IMR-90 (cell line): ENCODE data around the gene ROM1. TPM values are rescaled to one million over a fixed set of nuclear protein-coding genes. Genes with fewer than 3 reads are reported as not detected.

Experiments used
- MXI1 ChIP-seq: IDR thresholded peaks from 2 replicates; pipeline ENCODE4 v1.6.1; 2012; ENCODE audit warnings: low read depth, mild to moderate bottlenecking, low read length, moderate library complexity, borderline replicate concordance
- microRNA-seq, 2 experiments: library from miRNA; stranded (forward) in 1 of 2; unstranded in 1 of 2; fragments of 10-50 nt in 1 of 2; fragments of <30 nt in 1 of 2; gene quantifications in 1 of 2; microRNA quantifications in 1 of 2; one replicate each; pipeline versions ENCODE3 to v1.1.0; 2013 to 2020; ENCODE audit not compliant: insufficient read depth in 1 of 2, insufficient read length in 1 of 2, unreplicated experiment in 1 of 2
- polyA plus RNA-seq, 3 experiments: library from polyadenylated mRNA; depleted of rRNA; stranded (reverse); fragments of >200 nt; gene quantifications; 2 replicates each; pipeline ENCODE4 v1.2.3, GENCODE V29; 2012; ENCODE audit warnings: low replicate concordance in 1 of 3
- small RNA-seq, 5 experiments: library from RNA; depleted of rRNA; stranded (forward); fragments of <200 nt; gene quantifications; one replicate each; pipeline ENCODE3, GENCODE V24; 2012
- total RNA-seq: library from RNA; depleted of rRNA; stranded (reverse); fragments of >200 nt; gene quantifications from 2 replicates; pipeline ENCODE4 v1.2.3, GENCODE V29; 2012; rRNA removed

ROM1 gene
- total and polyA plus RNA-seq, 2 of the 4 experiments (the other 2 are of a cell fraction), result 2.2 to 2.5 TPM

GRCh38 chr11:62664405-62665074 lies 51.5 kb downstream of the ROM1 start (continued):
- TF ChIP-seq MXI1, result no peak

Small RNA genes lying within 50 kb of the gene (microRNA-seq; reads per million reads assigned to microRNA genes)
- gene AP001458.1 (ENCODE audit: insufficient read depth, insufficient read length) (not detected), gene MIR6747 (ENCODE audit: insufficient read depth in 1 of 2, insufficient read length in 1 of 2, unreplicated experiment in 1 of 2) (0 to 9.3 reads per million in 2 experiments)

Small RNA genes lying within 50 kb of the gene (small RNA-seq; reads per million reads assigned to genes)
- gene AP001458.1 (0 reads per million in 5 experiments), gene MIR6747 (0 to 1.1 (median 0) reads per million in 5 experiments)

Other genes starting within 250 kb of the ROM1 start
- gene SCGB1A1, start 194.2 kb upstream of the ROM1 start, total RNA-seq, result not detected in 2 replicates
- not detected in 2 replicates for gene SCGB1A1, start 194.2 kb upstream of the ROM1 start, polyA plus RNA-seq (2012; rRNA removed)
- gene AHNAK, start 66.5 kb upstream of the ROM1 start, total RNA-seq, result 695 and 735 TPM in 2 replicates
- gene AHNAK, start 66.5 kb upstream of the ROM1 start, polyA plus RNA-seq (2012; rRNA removed), result 80.7 and 95.1 TPM in 2 replicates
- gene EEF1G, start 39.4 kb upstream of the ROM1 start, total RNA-seq, result 1,598 and 1,857 TPM in 2 replicates
- gene EEF1G, start 39.4 kb upstream of the ROM1 start, polyA plus RNA-seq (2012; rRNA removed), result 1,684 and 1,697 TPM in 2 replicates
- gene TUT1, start 21.7 kb upstream of the ROM1 start, total RNA-seq, result 3.3 and 4.3 TPM in 2 replicates
- gene TUT1, start 21.7 kb upstream of the ROM1 start, polyA plus RNA-seq (2012; rRNA removed), result 10.1 TPM in 2 replicates
- gene MTA2, start 11.4 kb upstream of the ROM1 start, total RNA-seq, result 126 and 136 TPM in 2 replicates
- gene MTA2, start 11.4 kb upstream of the ROM1 start, polyA plus RNA-seq (2012; rRNA removed), result 28.0 and 34.8 TPM in 2 replicates
- 4.4 and 5.0 TPM in 2 replicates for gene EML3, start 482 bp upstream of the ROM1 start, total RNA-seq
- gene EML3, start 482 bp upstream of the ROM1 start, polyA plus RNA-seq (2012; rRNA removed), result 24.7 and 26.1 TPM in 2 replicates
- 10.4 and 10.6 TPM in 2 replicates for gene B3GAT3, start 8.7 kb downstream of the ROM1 start, total RNA-seq
- gene B3GAT3, start 8.7 kb downstream of the ROM1 start, polyA plus RNA-seq (2012; rRNA removed), result 38.4 and 51.7 TPM in 2 replicates
- 182 and 209 TPM in 2 replicates for gene GANAB, start 33.4 kb downstream of the ROM1 start, total RNA-seq
- 323 and 344 TPM in 2 replicates for gene GANAB, start 33.4 kb downstream of the ROM1 start, polyA plus RNA-seq (2012; rRNA removed)
- gene INTS5, start 40.0 kb downstream of the ROM1 start, total RNA-seq, result 8.9 and 11.8 TPM in 2 replicates
- gene INTS5, start 40.0 kb downstream of the ROM1 start, polyA plus RNA-seq (2012; rRNA removed), result 14.7 and 14.8 TPM in 2 replicates
- 41.2 and 53.6 TPM in 2 replicates for gene C11orf98, start 52.0 kb downstream of the ROM1 start, total RNA-seq
- gene C11orf98, start 52.0 kb downstream of the ROM1 start, polyA plus RNA-seq (2012; rRNA removed), result 62.3 and 68.9 TPM in 2 replicates
- gene CSKMT, start 52.1 kb downstream of the ROM1 start, total RNA-seq, result 6.4 and 7.9 TPM in 2 replicates
- gene CSKMT, start 52.1 kb downstream of the ROM1 start, polyA plus RNA-seq (2012; rRNA removed), result 5.3 and 6.2 TPM in 2 replicates
- gene UQCC3, start 58.4 kb downstream of the ROM1 start, total RNA-seq, result 5.7 and 6.7 TPM in 2 replicates
- 9.7 and 13.7 TPM in 2 replicates for gene UQCC3, start 58.4 kb downstream of the ROM1 start, polyA plus RNA-seq (2012; rRNA removed)
- 1.4 and 1.6 TPM in 2 replicates for gene LBHD1, start 59.0 kb downstream of the ROM1 start, total RNA-seq
- gene LBHD1, start 59.0 kb downstream of the ROM1 start, polyA plus RNA-seq (2012; rRNA removed), result 2.9 and 4.0 TPM in 2 replicates
- gene UBXN1, start 65.8 kb downstream of the ROM1 start, total RNA-seq, result 50.0 and 83.0 TPM in 2 replicates
- gene UBXN1, start 65.8 kb downstream of the ROM1 start, polyA plus RNA-seq (2012; rRNA removed), result 81.6 and 96.9 TPM in 2 replicates
- gene LRRN4CL, start 76.3 kb downstream of the ROM1 start, total RNA-seq, result 0.28 and 0.36 TPM in 2 replicates
- gene LRRN4CL, start 76.3 kb downstream of the ROM1 start, polyA plus RNA-seq (2012; rRNA removed), result 0.84 and 1.1 TPM in 2 replicates
- gene BSCL2, start 94.2 kb downstream of the ROM1 start, total RNA-seq, result 19.4 and 26.2 TPM in 2 replicates
- 46.0 and 47.1 TPM in 2 replicates for gene BSCL2, start 94.2 kb downstream of the ROM1 start, polyA plus RNA-seq (2012; rRNA removed)
- gene GNG3, start 94.4 kb downstream of the ROM1 start, total RNA-seq, result not detected in 2 replicates
- gene GNG3, start 94.4 kb downstream of the ROM1 start, polyA plus RNA-seq (2012; rRNA removed), result not detected in 2 replicates
- 3.9 and 5.0 TPM in 2 replicates for gene HNRNPUL2, start 114.2 kb downstream of the ROM1 start, total RNA-seq
- gene HNRNPUL2, start 114.2 kb downstream of the ROM1 start, polyA plus RNA-seq (2012; rRNA removed), result 25.5 and 30.2 TPM in 2 replicates
- gene TTC9C, start 115.2 kb downstream of the ROM1 start, total RNA-seq, result 37.1 and 45.5 TPM in 2 replicates
- gene TTC9C, start 115.2 kb downstream of the ROM1 start, polyA plus RNA-seq (2012; rRNA removed), result 29.1 and 32.9 TPM in 2 replicates
- gene ZBTB3, start 140.9 kb downstream of the ROM1 start, total RNA-seq, result 7.8 and 8.1 TPM in 2 replicates
- 2.3 and 3.4 TPM in 2 replicates for gene ZBTB3, start 140.9 kb downstream of the ROM1 start, polyA plus RNA-seq (2012; rRNA removed)
- gene POLR2G, start 148.3 kb downstream of the ROM1 start, total RNA-seq, result 110 and 154 TPM in 2 replicates
- gene POLR2G, start 148.3 kb downstream of the ROM1 start, polyA plus RNA-seq (2012; rRNA removed), result 157 and 165 TPM in 2 replicates
- 8.1 and 9.5 TPM in 2 replicates for gene TAF6L, start 158.1 kb downstream of the ROM1 start, total RNA-seq
- gene TAF6L, start 158.1 kb downstream of the ROM1 start, polyA plus RNA-seq (2012; rRNA removed), result 13.5 and 14.5 TPM in 2 replicates
- gene TMEM179B, start 174.1 kb downstream of the ROM1 start, total RNA-seq, result 20.0 and 29.4 TPM in 2 replicates
- gene TMEM179B, start 174.1 kb downstream of the ROM1 start, polyA plus RNA-seq (2012; rRNA removed), result 67.1 and 71.5 TPM in 2 replicates
- 9.7 and 14.2 TPM in 2 replicates for gene TMEM223, start 178.7 kb downstream of the ROM1 start, total RNA-seq
- 15.7 and 18.0 TPM in 2 replicates for gene TMEM223, start 178.7 kb downstream of the ROM1 start, polyA plus RNA-seq (2012; rRNA removed)
- 26.3 and 27.5 TPM in 2 replicates for gene NXF1, start 192.2 kb downstream of the ROM1 start, total RNA-seq
- gene NXF1, start 192.2 kb downstream of the ROM1 start, polyA plus RNA-seq (2012; rRNA removed), result 90.4 and 97.4 TPM in 2 replicates
- gene STX5, start 218.8 kb downstream of the ROM1 start, total RNA-seq, result 48.6 and 49.5 TPM in 2 replicates
- 43.1 and 43.5 TPM in 2 replicates for gene STX5, start 218.8 kb downstream of the ROM1 start, polyA plus RNA-seq (2012; rRNA removed)
- not detected in 2 replicates for gene TEX54, start 219.6 kb downstream of the ROM1 start, total RNA-seq
- gene TEX54, start 219.6 kb downstream of the ROM1 start, polyA plus RNA-seq (2012; rRNA removed), result not detected in 2 replicates
- gene WDR74, start 226.3 kb downstream of the ROM1 start, total RNA-seq, result 40.8 and 44.3 TPM in 2 replicates
- gene WDR74, start 226.3 kb downstream of the ROM1 start, polyA plus RNA-seq (2012; rRNA removed), result 38.4 and 41.9 TPM in 2 replicates